ENCODE results near the gene TGFBR3.

Gene TGFBR3

DNA sequence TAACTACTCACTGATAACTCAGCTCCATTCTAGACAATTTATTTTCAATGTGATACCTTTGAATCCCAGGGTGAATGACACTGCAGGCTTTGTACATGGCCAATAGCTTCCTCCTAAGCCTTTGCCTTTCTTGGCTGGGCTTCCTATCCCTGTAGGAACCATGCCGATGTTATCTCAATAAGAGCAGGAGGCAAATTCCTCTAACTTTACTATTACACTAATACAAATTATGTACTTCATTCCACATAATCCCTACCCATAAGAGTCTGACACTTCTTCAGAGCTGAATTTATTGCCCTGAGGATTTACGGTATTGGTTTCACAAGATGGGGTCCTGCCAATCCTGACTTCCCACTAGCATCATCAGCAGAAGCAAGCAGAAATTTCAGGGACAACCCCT is 14.0 kb downstream of the TGFBR3 start:
- Histone ChIP-seq H3K27ac (ENCODE audit: low read depth, low read length, poor library complexity, severe bottlenecking) (no peak overlapping the region), H3K27me3 (ENCODE audit: insufficient read depth, low read length) (no peaks in the 10 kb centered on the region), H3K36me3 (ENCODE audit: insufficient read depth, low read length) (no peaks in the 10 kb centered on the region), H3K9me3 (ENCODE audit: low read length) (no peaks in the 10 kb centered on the region), H3K9me2 (ENCODE audit: low read depth, low read length) (no peaks in the 10 kb centered on the region), H3K4me3 (ENCODE audit: low read depth, low read length, poor library complexity, severe bottlenecking) (no peak overlapping the region), H4K20me1 (ENCODE audit: insufficient read depth, low read length) (no peaks in the 10 kb centered on the region), H3K4me1 (ENCODE audit: insufficient read depth, low read length, severe bottlenecking) (no peaks in the 10 kb centered on the region), H3K79me2 (ENCODE audit: insufficient read depth, low read length) (no peaks in the 10 kb centered on the region), H3F3A (ENCODE audit: insufficient read depth, low read length) (no peaks in the 10 kb centered on the region), H3K9ac (ENCODE audit: low read length) (no peak overlapping the region), H3K4me2 (ENCODE audit: low read length) (no peak overlapping the region), H2AFZ (ENCODE audit: low read length) (no peak overlapping the region)
- TF ChIP-seq EZH2 (IDR thresholded peaks at IDR 0.05; ENCODE audit: borderline replicate concordance, low read length) = no peak
- TF ChIP-seq CTCF (IDR thresholded peaks at IDR 0.05; ENCODE audit: low read length) = no peak

- no peaks in the 10 kb centered on the region for H3F3A ChIP-seq (ENCODE audit: insufficient read depth, low read length)
- no peak overlapping the region for H3K27ac ChIP-seq (ENCODE audit: low read depth, low read length, poor library complexity, severe bottlenecking)
- H3K9me3 ChIP-seq (ENCODE audit: low read length) = no peaks in the 10 kb centered on the region
- H4K20me1 ChIP-seq (ENCODE audit: insufficient read depth, low read length) = no peaks in the 10 kb centered on the region
- H3K9me2 ChIP-seq (ENCODE audit: low read depth, low read length) = no peaks in the 10 kb centered on the region
- no peaks in the 10 kb centered on the region for H3K79me2 ChIP-seq (ENCODE audit: insufficient read depth, low read length)
- no peaks in the 10 kb centered on the region for H3K36me3 ChIP-seq (ENCODE audit: insufficient read depth, low read length)
- no peaks in the 10 kb centered on the region for H3K4me1 ChIP-seq (ENCODE audit: insufficient read depth, low read length, severe bottlenecking)
- no peak for TF ChIP-seq EZH2 (IDR thresholded peaks at IDR 0.05; ENCODE audit: borderline replicate concordance, low read length)
- no peak for TF ChIP-seq CTCF (IDR thresholded peaks at IDR 0.05; ENCODE audit: low read length)
- H3K27me3 ChIP-seq (ENCODE audit: insufficient read depth, low read length) = no peaks in the 10 kb centered on the region
- no peak overlapping the region for H2AFZ ChIP-seq (ENCODE audit: low read length)
- no peak overlapping the region for H3K9ac ChIP-seq (ENCODE audit: low read length)
- no peak overlapping the region for H3K4me2 ChIP-seq (ENCODE audit: low read length)
- H3K4me3 ChIP-seq (ENCODE audit: low read depth, low read length, poor library complexity, severe bottlenecking) = no peak overlapping the region
Measured at GRCh38 chr1:91870322-91870721, 15.6 kb downstream of the TGFBR3 start.

DNA sequence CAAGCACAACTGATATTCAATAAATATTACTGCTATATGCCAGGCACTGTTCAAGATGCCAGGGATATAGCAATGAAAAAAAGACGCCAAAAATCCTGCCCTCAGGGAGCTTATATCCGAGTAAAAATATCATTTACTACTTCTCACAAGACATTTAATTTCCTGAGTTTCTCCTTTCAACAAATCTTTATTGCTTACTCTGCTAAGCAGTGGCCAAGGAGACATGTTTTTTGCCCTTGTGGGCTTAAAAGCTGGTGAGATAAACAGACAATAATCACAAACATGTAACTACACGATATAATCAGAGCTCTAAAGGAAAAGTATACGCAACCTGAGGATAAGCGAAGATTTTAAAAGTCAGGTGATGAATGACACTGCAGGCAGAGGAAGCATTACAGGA is 19.5 kb downstream of the TGFBR3 start:
- no peak overlapping the region for H3K27ac ChIP-seq (ENCODE audit: low read depth, low read length, poor library complexity, severe bottlenecking)
- H3F3A ChIP-seq (ENCODE audit: insufficient read depth, low read length) = no peaks in the 10 kb centered on the region
- no peaks in the 10 kb centered on the region for H3K9me3 ChIP-seq (ENCODE audit: low read length)
- H3K27me3 ChIP-seq (ENCODE audit: insufficient read depth, low read length) = no peaks in the 10 kb centered on the region
- H3K9me2 ChIP-seq (ENCODE audit: low read depth, low read length) = no peaks in the 10 kb centered on the region
- H3K79me2 ChIP-seq (ENCODE audit: insufficient read depth, low read length) = no peaks in the 10 kb centered on the region
- TF ChIP-seq EZH2 (IDR thresholded peaks at IDR 0.05; ENCODE audit: borderline replicate concordance, low read length) = no peak
- TF ChIP-seq CTCF (IDR thresholded peaks at IDR 0.05; ENCODE audit: low read length) = no peak
- no peaks in the 10 kb centered on the region for H4K20me1 ChIP-seq (ENCODE audit: insufficient read depth, low read length)
- H2AFZ ChIP-seq (ENCODE audit: low read length) = no peak overlapping the region
- no peaks in the 10 kb centered on the region for H3K4me1 ChIP-seq (ENCODE audit: insufficient read depth, low read length, severe bottlenecking)
- H3K36me3 ChIP-seq (ENCODE audit: insufficient read depth, low read length) = no peaks in the 10 kb centered on the region
- no peak overlapping the region for H3K4me2 ChIP-seq (ENCODE audit: low read length)
- no peak overlapping the region for H3K4me3 ChIP-seq (ENCODE audit: low read depth, low read length, poor library complexity, severe bottlenecking)
- no peak overlapping the region for H3K9ac ChIP-seq (ENCODE audit: low read length)
